NCI-H2081 treated with DMSO at 0.1 percent for 48 hours (cell line): ENCODE results near the gene OR10R2.

ENCODE experiments used
- DNase-seq: peaks from one replicate; lab custom pipeline; 2025; lab: John Stamatoyannopoulos, UW

OR10R2 gene

DNA sequence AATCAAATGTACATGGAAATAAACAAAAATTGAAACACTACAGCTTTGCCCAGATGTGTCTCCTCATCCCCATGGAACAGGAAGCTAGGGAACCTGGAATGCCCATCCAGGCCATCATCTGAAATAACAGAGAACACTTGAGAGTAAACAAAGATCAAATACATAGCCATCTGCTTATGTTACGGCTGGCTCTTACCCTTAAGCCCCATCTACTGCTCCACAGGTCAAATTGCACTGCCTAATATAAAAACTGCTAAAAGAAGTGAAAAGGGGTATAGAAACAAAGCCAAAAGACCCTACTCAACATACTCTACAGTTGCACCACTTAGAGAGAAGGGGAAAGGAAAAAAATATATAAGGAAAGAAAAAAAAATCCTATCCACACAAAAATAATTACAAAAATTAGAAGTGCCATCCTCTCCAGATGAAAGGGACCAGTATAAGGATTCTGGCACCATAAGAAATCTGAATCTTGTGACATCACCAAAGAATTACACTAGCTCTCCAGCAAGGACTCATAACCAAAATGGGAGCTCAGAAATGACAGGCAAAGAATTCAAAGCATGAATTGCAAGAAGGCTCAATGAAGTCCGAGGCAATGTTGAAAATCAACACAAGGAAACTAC, 55.3 kb downstream of the OR10R2 start:
- DNase-seq, result peak; percentile 4
